ENCODE measurements around the gene BAG3.
A peak's percentile ranks its signal among the peaks of the same experiment; 100 is the strongest.
"Not testable (repeated sequence)": the region's sequence is repeated elsewhere in the genome, so short reads cannot be mapped to it uniquely, and the experiment has no call there.

Gene BAG3

GRCh38 chr10:119650692-119651513 is at the start of gene BAG3:
Gene BAG3, plus strand, starts transcription at chr10:119651380. Its CDS starts 296 bp downstream, at chr10:119651676.
- DNase-seq (ENCODE audit: low read depth in 2 of 2): peak; percentile 64 to 71

GRCh38 chr10:119602241-119603095 is 48.7 kb upstream of the BAG3 start:
- DNase-seq (ENCODE audit: low read depth in 2 of 2): no peak

GRCh38 chr10:119604468-119604867 is 46.7 kb upstream of the BAG3 start:
- DNase-seq (ENCODE audit: low read depth in 2 of 2): no peak

GRCh38 chr10:119608316-119609155 is 42.6 kb upstream of the BAG3 start:
- peak in 1 of 2 experiments; percentile 12 for DNase-seq (ENCODE audit: low read depth in 2 of 2)

- no peak for DNase-seq (ENCODE audit: low read depth in 2 of 2)
Measured at GRCh38 chr10:119609516-119609915, 41.7 kb upstream of the BAG3 start.

GRCh38 chr10:119611433-119611832 is 39.7 kb upstream of the BAG3 start:
- DNase-seq (ENCODE audit: low read depth in 2 of 2): no peak

GRCh38 chr10:119613741-119614140 is 37.4 kb upstream of the BAG3 start:
- no peak for DNase-seq (ENCODE audit: low read depth in 2 of 2)

GRCh38 chr10:119614686-119615085 is 36.5 kb upstream of the BAG3 start:
- no peak for DNase-seq (ENCODE audit: low read depth in 2 of 2)

GRCh38 chr10:119616882-119617570 is 34.2 kb upstream of the BAG3 start:
- DNase-seq (ENCODE audit: low read depth in 2 of 2): no peak

GRCh38 chr10:119619215-119619614 is 32.0 kb upstream of the BAG3 start:
- no peak for DNase-seq (ENCODE audit: low read depth in 2 of 2)

- DNase-seq (ENCODE audit: low read depth in 2 of 2): not testable (repeated sequence)
Measured at GRCh38 chr10:119619811-119620210, 31.4 kb upstream of the BAG3 start.

- no peak for DNase-seq (ENCODE audit: low read depth in 2 of 2)
Measured at GRCh38 chr10:119620241-119621077, 30.7 kb upstream of the BAG3 start.

- DNase-seq (ENCODE audit: low read depth in 2 of 2): no peak
Measured at GRCh38 chr10:119621078-119621384, 30.1 kb upstream of the BAG3 start.

GRCh38 chr10:119625570-119626280 is 25.5 kb upstream of the BAG3 start:
- no peak for DNase-seq (ENCODE audit: low read depth in 2 of 2)

GRCh38 chr10:119630300-119630699 is 20.9 kb upstream of the BAG3 start:
- DNase-seq (ENCODE audit: low read depth in 2 of 2): no peak

- no peak for DNase-seq (ENCODE audit: low read depth in 2 of 2)
Measured at GRCh38 chr10:119633538-119634218, 17.5 kb upstream of the BAG3 start.

- DNase-seq (ENCODE audit: low read depth in 2 of 2): no peak
Measured at GRCh38 chr10:119634219-119634544, 17.0 kb upstream of the BAG3 start.

- DNase-seq (ENCODE audit: low read depth in 2 of 2): no peak
Measured at GRCh38 chr10:119637631-119638030, 13.5 kb upstream of the BAG3 start.

GRCh38 chr10:119638982-119639381 is 12.2 kb upstream of the BAG3 start:
- DNase-seq (ENCODE audit: low read depth in 2 of 2): no peak
